H9 (cell line): ENCODE measurements around the gene NADSYN1. TPM values are rescaled to one million over a fixed set of nuclear protein-coding genes. Genes with fewer than 3 reads are reported as not detected.
A peak's percentile ranks its signal among the peaks of the same experiment; 100 is the strongest.

Source experiments
- DNase-seq: peaks from one replicate; pipeline ENCODE4 v3.0.0-alpha.2; 2017
- H2AFZ ChIP-seq: one replicate; pipeline ENCODE4 v1.6.1; 2013; ENCODE audit warnings: mild to moderate bottlenecking, low read length, control low read depth, moderate library complexity
- H2AK5ac ChIP-seq: 2 replicates; pipeline ENCODE4 v1.6.1; 2013; ENCODE audit warnings: low read length, control low read depth, mixed read lengths; ENCODE audit not compliant: insufficient read length
- H2BK120ac ChIP-seq: one replicate; pipeline ENCODE4 v1.6.1; 2013; ENCODE audit warnings: low read depth, mild to moderate bottlenecking, low read length, control low read depth, inconsistent platforms; ENCODE audit not compliant: poor library complexity, severe bottlenecking
- H2BK12ac ChIP-seq: 2 replicates; pipeline ENCODE4 v1.6.1; 2013; ENCODE audit warnings: low read length, control low read depth, mixed read lengths, low read depth; ENCODE audit not compliant: insufficient read length
- H2BK15ac ChIP-seq: 2 replicates; pipeline ENCODE4 v1.6.1; 2013; ENCODE audit warnings: low read depth, low read length, control low read depth
- H2BK20ac ChIP-seq: one replicate; pipeline ENCODE4 v1.6.1; 2013; ENCODE audit warnings: low read depth, mild to moderate bottlenecking, low read length, control low read depth, inconsistent platforms; ENCODE audit not compliant: poor library complexity, severe bottlenecking
- H2BK5ac ChIP-seq: 2 replicates; pipeline ENCODE4 v1.6.1; 2013; ENCODE audit warnings: low read length, control low read depth, mixed read lengths; ENCODE audit not compliant: insufficient read length
- H3K14ac ChIP-seq: 2 replicates; pipeline ENCODE4 v1.6.1; 2013; ENCODE audit warnings: low read length, control low read depth; ENCODE audit not compliant: insufficient read depth
- H3K18ac ChIP-seq: 2 replicates; pipeline ENCODE4 v1.6.1; 2013; ENCODE audit warnings: low read depth, mild to moderate bottlenecking, mixed read lengths, low read length, control low read depth; ENCODE audit not compliant: insufficient read length
- H3K23ac ChIP-seq: 2 replicates; pipeline ENCODE4 v1.6.1; 2013; ENCODE audit warnings: low read length, control low read depth, mixed read lengths, low read depth; ENCODE audit not compliant: insufficient read length
- H3K23me2 ChIP-seq: 2 replicates; pipeline ENCODE4 v1.6.1; 2013; ENCODE audit warnings: low read depth, mild to moderate bottlenecking, mixed read lengths, low read length, control low read depth; ENCODE audit not compliant: insufficient read length, poor library complexity, severe bottlenecking
- H3K27ac ChIP-seq: 2 replicates; pipeline ENCODE4 v1.5.1; 2013; ENCODE audit warnings: low read length, control low read depth, mixed read lengths, low read depth; ENCODE audit not compliant: insufficient read length
- H3K27me3 ChIP-seq: 2 replicates; pipeline ENCODE4 v1.6.1; 2013; ENCODE audit warnings: low read length, control low read depth, inconsistent platforms; ENCODE audit not compliant: insufficient read depth
- H3K4ac ChIP-seq: 2 replicates; pipeline ENCODE4 v1.6.1; 2013; ENCODE audit warnings: low read depth, mild to moderate bottlenecking, control low read depth, inconsistent platforms, low read length, moderate library complexity
- H3K4me1 ChIP-seq: 2 replicates; pipeline ENCODE4 v1.6.1; 2013; ENCODE audit warnings: low read length, control low read depth, inconsistent platforms; ENCODE audit not compliant: insufficient read depth
- H3K4me2 ChIP-seq: 2 replicates; pipeline ENCODE4 v1.6.1; 2013; ENCODE audit warnings: low read length, control low read depth, mixed read lengths; ENCODE audit not compliant: insufficient read length, insufficient read depth
- H3K56ac ChIP-seq: 2 replicates; pipeline ENCODE4 v1.6.1; 2013; ENCODE audit warnings: low read depth, mild to moderate bottlenecking, mixed read lengths, low read length, control low read depth; ENCODE audit not compliant: insufficient read length
- H3K79me1 ChIP-seq: 2 replicates; pipeline ENCODE4 v1.6.1; 2013; ENCODE audit warnings: low read depth, mild to moderate bottlenecking, moderate library complexity, low read length, control low read depth, inconsistent platforms; ENCODE audit not compliant: insufficient read depth, poor library complexity, severe bottlenecking
- H3K79me2 ChIP-seq: 2 replicates; pipeline ENCODE4 v1.6.1; 2013; ENCODE audit warnings: low read length, control low read depth, inconsistent platforms; ENCODE audit not compliant: insufficient read depth
- H3K9ac ChIP-seq: 2 replicates; pipeline ENCODE4 v1.6.1; 2013; ENCODE audit warnings: low read length, control low read depth, mixed read lengths; ENCODE audit not compliant: insufficient read length; ENCODE audit errors: extremely low read depth
- H3K9me3 ChIP-seq: one replicate; pipeline ENCODE4 v1.6.1; 2013; ENCODE audit warnings: low read depth, low read length, inconsistent platforms; ENCODE audit not compliant: control insufficient read depth
- H3T11ph ChIP-seq: one replicate; pipeline ENCODE4 v1.6.1; 2013; ENCODE audit warnings: mild to moderate bottlenecking, low read length, control low read depth, inconsistent platforms
- H4K20me1 ChIP-seq: one replicate; pipeline ENCODE4 v1.6.1; 2013; ENCODE audit not compliant: control insufficient read depth, insufficient read length, insufficient read depth
- H4K5ac ChIP-seq: 2 replicates; pipeline ENCODE4 v1.6.1; 2013; ENCODE audit warnings: low read depth, mild to moderate bottlenecking, mixed read lengths, low read length, control low read depth; ENCODE audit not compliant: insufficient read length
- H4K8ac ChIP-seq: replicated peaks from 2 replicates; pipeline ENCODE4 v1.6.1; 2013; ENCODE audit warnings: low read length, control low read depth, mixed read lengths, low read depth; ENCODE audit not compliant: insufficient read length
- H4K91ac ChIP-seq: 2 replicates; pipeline ENCODE4 v1.6.1; 2013; ENCODE audit warnings: low read depth, mild to moderate bottlenecking, moderate library complexity, mixed read lengths, low read length, control low read depth; ENCODE audit not compliant: insufficient read length
- H3K27ac Mint-ChIP-seq, 3 experiments: 2 replicates in 2 of 3; 3 replicates in 1 of 3; pipeline ENCODE4 v1.8.0; 2020 to 2021; ENCODE audit warnings: mixed read lengths in 3 of 3, mild to moderate bottlenecking in 1 of 3, moderate library complexity in 1 of 3
- H3K27me3 Mint-ChIP-seq: 2 replicates; pipeline ENCODE4 v1.8.0; 2021; ENCODE audit warnings: low read depth, mild to moderate bottlenecking, moderate library complexity, mixed read lengths
- H3K36me3 Mint-ChIP-seq, 3 experiments: 2 replicates in 2 of 3; 3 replicates in 1 of 3; pipeline ENCODE4 v1.8.0; 2020 to 2021; ENCODE audit warnings: low read depth in 3 of 3, mixed read lengths in 3 of 3; ENCODE audit not compliant: insufficient read depth in 1 of 3
- H3K4me1 Mint-ChIP-seq, 2 experiments: 2 replicates each; pipeline ENCODE4 v1.8.0; 2020; ENCODE audit warnings: mixed read lengths in 2 of 2
- H3K4me3 Mint-ChIP-seq, 2 experiments: 2 replicates in 1 of 2; 3 replicates in 1 of 2; pipeline ENCODE4 v1.8.0; 2020 to 2021; ENCODE audit warnings: mild to moderate bottlenecking in 2 of 2, mixed read lengths in 2 of 2, moderate library complexity in 1 of 2
- H3K9me3 Mint-ChIP-seq, 2 experiments: 2 replicates in 1 of 2; 3 replicates in 1 of 2; pipeline ENCODE4 v1.8.0; 2020; ENCODE audit warnings: mild to moderate bottlenecking in 2 of 2, mixed read lengths in 2 of 2, moderate library complexity in 1 of 2
- WGBS: extraction: QIAGEN DNeasy Blood & Tissue Kit; methylation state at CpG from one replicate; pipeline ENCODE4 v1.1.7; 2013; ENCODE audit warnings: missing lambda C conversion rate, low lambda C conversion rate, mixed read lengths; ENCODE audit not compliant: insufficient read length; ENCODE audit errors: extremely low coverage; 5-methylcytosine and 5-hydroxymethylcytosine counted together
- total RNA-seq: library from RNA; stranded (reverse); gene quantifications from 2 replicates; pipeline ENCODE4 v1.2.1, GENCODE V29; 2021
- TF ChIP-seq, protein P1 (sequence below): fragments of 200-600 bp; sonication (generic); conservative IDR thresholded peaks from 3 replicates; pipeline ENCODE4 v1.8.0; 2021; ENCODE audit warnings: antibody characterized with exemption, mild to moderate bottlenecking

Gene NADSYN1
- total RNA-seq, 1 experiment from 2014 or later, result 44.2 TPM

DNA sequence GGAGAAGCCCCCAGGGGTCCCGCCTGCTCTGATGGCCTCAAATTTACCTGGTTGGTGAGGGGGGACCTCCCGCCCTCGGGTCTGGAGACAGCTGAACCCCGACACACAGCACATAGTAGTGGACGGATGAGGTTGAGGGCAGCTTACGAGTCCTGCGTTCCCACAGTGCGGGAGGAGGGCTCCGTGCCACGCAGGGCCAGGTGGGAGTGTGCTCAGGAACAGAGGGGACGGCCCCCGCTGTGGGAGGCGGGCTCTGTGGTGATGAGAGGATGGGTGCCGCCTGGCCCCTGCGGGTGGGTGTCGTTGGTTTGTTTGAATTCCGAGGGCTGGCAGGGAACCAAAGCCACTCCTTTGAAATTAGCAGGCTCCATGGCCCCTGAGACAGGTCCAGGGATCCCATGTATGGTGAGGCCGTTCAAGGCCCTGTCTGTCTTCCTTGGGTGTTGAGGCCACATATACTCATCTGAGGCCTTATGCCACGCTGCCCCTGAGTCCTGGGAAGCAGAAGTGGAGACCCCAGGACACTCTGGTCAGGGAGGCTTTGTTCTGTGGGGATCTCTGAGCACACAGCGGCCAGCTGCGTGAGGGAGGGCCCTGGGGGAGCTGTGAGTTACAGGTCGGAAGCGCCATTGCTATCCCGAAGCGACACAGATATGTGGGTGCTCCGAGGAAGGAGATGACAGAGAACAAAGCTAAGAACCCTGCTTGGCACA, 21.9 kb downstream of the NADSYN1 start:
- H3K79me1 ChIP-seq, result no peaks in the 10 kb centered on the region
- Mint-ChIP-seq H3K36me3 (peaks cover 14 to 64% (median 36%) of the 10 kb centered on the region in 3 experiments; a peak in 6 of 7 replicates), H3K27me3 (no peaks in the 10 kb centered on the region; the same call in 1 of the 2 replicates), H3K4me1 (peaks cover 9 to 14% of the 10 kb centered on the region in 2 experiments), H3K9me3 (no peaks in the 10 kb centered on the region), H3K4me3 (no peak overlapping the region), H3K27ac (peak overlapping the region in 2 of 3 experiments; percentile 25 to 75; a peak in 3 of 7 replicates)
- H3K56ac ChIP-seq, result no peak overlapping the region
- H2AFZ ChIP-seq, result no peak overlapping the region
- no peak overlapping the region for H3K23ac ChIP-seq
- no peak overlapping the region for H4K5ac ChIP-seq
- no peaks in the 10 kb centered on the region for H3K79me2 ChIP-seq
- H3K23me2 ChIP-seq, result no peaks in the 10 kb centered on the region
- no peak overlapping the region for H3K18ac ChIP-seq
- no peak overlapping the region for H3T11ph ChIP-seq
- H2BK5ac ChIP-seq, result no peak overlapping the region
- no peak for DNase-seq
- TF ChIP-seq, protein P1, sequence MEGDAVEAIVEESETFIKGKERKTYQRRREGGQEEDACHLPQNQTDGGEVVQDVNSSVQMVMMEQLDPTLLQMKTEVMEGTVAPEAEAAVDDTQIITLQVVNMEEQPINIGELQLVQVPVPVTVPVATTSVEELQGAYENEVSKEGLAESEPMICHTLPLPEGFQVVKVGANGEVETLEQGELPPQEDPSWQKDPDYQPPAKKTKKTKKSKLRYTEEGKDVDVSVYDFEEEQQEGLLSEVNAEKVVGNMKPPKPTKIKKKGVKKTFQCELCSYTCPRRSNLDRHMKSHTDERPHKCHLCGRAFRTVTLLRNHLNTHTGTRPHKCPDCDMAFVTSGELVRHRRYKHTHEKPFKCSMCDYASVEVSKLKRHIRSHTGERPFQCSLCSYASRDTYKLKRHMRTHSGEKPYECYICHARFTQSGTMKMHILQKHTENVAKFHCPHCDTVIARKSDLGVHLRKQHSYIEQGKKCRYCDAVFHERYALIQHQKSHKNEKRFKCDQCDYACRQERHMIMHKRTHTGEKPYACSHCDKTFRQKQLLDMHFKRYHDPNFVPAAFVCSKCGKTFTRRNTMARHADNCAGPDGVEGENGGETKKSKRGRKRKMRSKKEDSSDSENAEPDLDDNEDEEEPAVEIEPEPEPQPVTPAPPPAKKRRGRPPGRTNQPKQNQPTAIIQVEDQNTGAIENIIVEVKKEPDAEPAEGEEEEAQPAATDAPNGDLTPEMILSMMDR, result no peak
- no peak overlapping the region for H4K8ac ChIP-seq
- no peaks in the 10 kb centered on the region for H3K27me3 ChIP-seq
- no peak overlapping the region for H4K91ac ChIP-seq
- H3K14ac ChIP-seq, result no peak overlapping the region
- H3K4me1 ChIP-seq, result no peaks in the 10 kb centered on the region
- no peak overlapping the region for H2AK5ac ChIP-seq
- H2BK120ac ChIP-seq, result no peak overlapping the region
- H3K4ac ChIP-seq, result no peak overlapping the region
- no peaks in the 10 kb centered on the region for H4K20me1 ChIP-seq
- H2BK20ac ChIP-seq, result no peak overlapping the region
- no peak overlapping the region for H3K9ac ChIP-seq
- H3K4me2 ChIP-seq, result no peak overlapping the region
- no peak overlapping the region for H2BK15ac ChIP-seq
- no peaks in the 10 kb centered on the region for H3K9me3 ChIP-seq
- H3K27ac ChIP-seq, result no peak overlapping the region
- WGBS, result no CpG with 5 or more reads among the region's 26 CpGs
- H2BK12ac ChIP-seq, result no peak overlapping the region
